SU-DHL-6 (cell line): ENCODE measurements around the gene MCF2L2.

Experiments used
- CTCF ChIP-seq: fragments of 200-600 bp; sonication (generic); IDR thresholded peaks from one replicate; pipeline ENCODE4 v1.5.1; 2017; ENCODE audit warnings: antibody characterized with exemption, mild to moderate bottlenecking, low read length, moderate library complexity; ENCODE audit not compliant: insufficient read depth, poor library complexity, severe bottlenecking
- EZH2phosphoT487 ChIP-seq: fragments of 200-600 bp; sonication (generic), shearing (Covaris generic); conservative IDR thresholded peaks from 2 replicates; pipeline ENCODE4 v1.6.1; 2018; ENCODE audit warnings: mild to moderate bottlenecking, antibody characterized with exemption, low read length, moderate library complexity, mixed read lengths

- no peak for TF ChIP-seq CTCF
- TF ChIP-seq EZH2phosphoT487 = no peak
These were observed 8.6 kb upstream of the MCF2L2 start for GRCh38 chr3:183437061-183437460.
